Dedifferentiated amniotic fluid mesenchymal stem cell (primary cell): ENCODE measurements around the gene HIPK2.

Experiments used
- DNase-seq: peaks from one replicate; pipeline ENCODE4 v3.0.0-alpha.2; 2016; ENCODE audit errors: extremely low spot score

The HIPK2 gene

GRCh38 chr7:139735912-139736595 is 41.7 kb downstream of the HIPK2 start:
- no peak for DNase-seq

GRCh38 chr7:139735466-139735865 is 42.3 kb downstream of the HIPK2 start:
- no peak for DNase-seq

- peak; percentile 34 for DNase-seq
Observed at GRCh38 chr7:139734395-139734794, 43.4 kb downstream of the HIPK2 start.

GRCh38 chr7:139733751-139734150 is 44.0 kb downstream of the HIPK2 start:
- no peak for DNase-seq

GRCh38 chr7:139732471-139733167 is 45.2 kb downstream of the HIPK2 start:
- no peak for DNase-seq

- DNase-seq: peak; percentile 77
Observed at GRCh38 chr7:139731802-139732470, 45.9 kb downstream of the HIPK2 start.

GRCh38 chr7:139730746-139731612 is 46.8 kb downstream of the HIPK2 start:
- no peak for DNase-seq

- no peak for DNase-seq
Observed at GRCh38 chr7:139728203-139728602, 49.6 kb downstream of the HIPK2 start.

- DNase-seq: no peak
Observed at GRCh38 chr7:139727151-139727705, 50.6 kb downstream of the HIPK2 start.

- DNase-seq: no peak
Observed at GRCh38 chr7:139726485-139726869, 51.3 kb downstream of the HIPK2 start.

GRCh38 chr7:139725858-139726484 is 51.8 kb downstream of the HIPK2 start:
- no peak for DNase-seq

GRCh38 chr7:139725077-139725476 is 52.7 kb downstream of the HIPK2 start:
- DNase-seq: peak; percentile 89

GRCh38 chr7:139722604-139723003 is 55.2 kb downstream of the HIPK2 start:
- DNase-seq: no peak

- no peak for DNase-seq
Observed at GRCh38 chr7:139721821-139722220, 56.0 kb downstream of the HIPK2 start.

- DNase-seq: no peak
Observed at GRCh38 chr7:139721417-139721816, 56.4 kb downstream of the HIPK2 start.

GRCh38 chr7:139720705-139721231 is 57.0 kb downstream of the HIPK2 start:
- DNase-seq: no peak

- no peak for DNase-seq
Observed at GRCh38 chr7:139720186-139720585, 57.6 kb downstream of the HIPK2 start.

GRCh38 chr7:139718859-139719258 is 58.9 kb downstream of the HIPK2 start:
- no peak for DNase-seq

GRCh38 chr7:139718141-139718540 is 59.7 kb downstream of the HIPK2 start:
- no peak for DNase-seq

GRCh38 chr7:139716156-139716942 is 61.4 kb downstream of the HIPK2 start:
- no peak for DNase-seq
